Hepatocyte (in vitro differentiated cells): Measurements from ENCODE around the gene PAK1IP1. TPM values are rescaled to one million over a fixed set of nuclear protein-coding genes. Genes with fewer than 3 reads are reported as not detected.

ENCODE experiments used
- DNase-seq: peaks from one replicate; pipeline ENCODE4 v3.0.0-alpha.2; 2016; ENCODE audit warnings: low spot score
- H2AFZ ChIP-seq: fragments of 200-600 bp; sonication (generic); 2 replicates; pipeline ENCODE4 v1.6.0; 2016; ENCODE audit warnings: antibody characterized with exemption, mild to moderate bottlenecking
- H3K27ac ChIP-seq: fragments of 200-600 bp; sonication (generic); 2 replicates; pipeline ENCODE4 v1.5.1; 2016; ENCODE audit warnings: mild to moderate bottlenecking
- H3K27me3 ChIP-seq: fragments of 200-600 bp; sonication (generic); 2 replicates; pipeline ENCODE4 v1.6.1; 2016
- H3K36me3 ChIP-seq: fragments of 200-600 bp; sonication (generic); replicated peaks from 2 replicates; pipeline ENCODE4 v1.5.1; 2016; ENCODE audit warnings: low read depth; ENCODE audit not compliant: insufficient read depth
- H3K4me1 ChIP-seq: fragments of 200-600 bp; sonication (generic); 2 replicates; pipeline ENCODE4 v1.5.1; 2016; ENCODE audit warnings: mild to moderate bottlenecking, moderate library complexity; ENCODE audit not compliant: insufficient read depth
- H3K4me2 ChIP-seq: fragments of 200-600 bp; sonication (generic); 2 replicates; pipeline ENCODE4 v1.6.0; 2016
- H3K4me3 ChIP-seq: fragments of 200-600 bp; sonication (generic); 2 replicates; pipeline ENCODE4 v1.5.1; 2016; ENCODE audit warnings: mild to moderate bottlenecking
- H3K79me2 ChIP-seq: fragments of 200-600 bp; sonication (generic); 2 replicates; pipeline ENCODE4 v1.6.0; 2017; ENCODE audit warnings: mild to moderate bottlenecking
- H3K9me2 ChIP-seq: fragments of 200-600 bp; sonication (generic); replicated peaks from 2 replicates; pipeline ENCODE4 v1.6.0; 2017; ENCODE audit warnings: mild to moderate bottlenecking; ENCODE audit not compliant: insufficient read depth
- H3K9me3 ChIP-seq: fragments of 200-600 bp; sonication (generic); 2 replicates; pipeline ENCODE4 v1.5.1; 2016; ENCODE audit warnings: low read depth, mild to moderate bottlenecking
- H4K20me1 ChIP-seq: fragments of 200-600 bp; sonication (generic); 2 replicates; pipeline ENCODE4 v1.6.0; 2016; ENCODE audit warnings: mild to moderate bottlenecking; ENCODE audit not compliant: insufficient read depth, poor library complexity, severe bottlenecking
- CTCF ChIP-seq: fragments of 200-600 bp; sonication (generic); IDR thresholded peaks from 2 replicates; pipeline ENCODE4 v1.5.1; 2016; ENCODE audit warnings: antibody characterized with exemption, mild to moderate bottlenecking; ENCODE audit not compliant: poor library complexity
- EZH2 ChIP-seq: fragments of 200-600 bp; sonication (generic); IDR thresholded peaks from 2 replicates; pipeline ENCODE4 v1.6.1; 2016; ENCODE audit warnings: antibody characterized with exemption, mild to moderate bottlenecking, borderline replicate concordance
- EZH2phosphoT487 ChIP-seq: fragments of 200-600 bp; sonication (generic); IDR thresholded peaks from one replicate; pipeline ENCODE4 v1.6.1; 2018; ENCODE audit warnings: antibody characterized with exemption, mild to moderate bottlenecking, low read depth, moderate library complexity; ENCODE audit not compliant: unreplicated experiment, severe bottlenecking
- WGBS: methylation state at CpG from one replicate; pipeline ENCODE4 v1.1.6; 2016; ENCODE audit warnings: low lambda C conversion rate; ENCODE audit errors: missing lambda C conversion rate; 5-methylcytosine and 5-hydroxymethylcytosine counted together
- polyA plus RNA-seq: library from polyadenylated mRNA; unstranded; fragments of >200 nt; fragmentation: Nextera tagmentation; extraction: Ambion mirVana; gene quantifications from 2 replicates; pipeline ENCODE4 v1.2.1, GENCODE V29; 2016
- total RNA-seq: library from RNA; depleted of rRNA; stranded (reverse); fragments of >200 nt; gene quantifications from 2 replicates; pipeline ENCODE4 v1.2.3, GENCODE V29; 2014

Gene PAK1IP1, protein sequence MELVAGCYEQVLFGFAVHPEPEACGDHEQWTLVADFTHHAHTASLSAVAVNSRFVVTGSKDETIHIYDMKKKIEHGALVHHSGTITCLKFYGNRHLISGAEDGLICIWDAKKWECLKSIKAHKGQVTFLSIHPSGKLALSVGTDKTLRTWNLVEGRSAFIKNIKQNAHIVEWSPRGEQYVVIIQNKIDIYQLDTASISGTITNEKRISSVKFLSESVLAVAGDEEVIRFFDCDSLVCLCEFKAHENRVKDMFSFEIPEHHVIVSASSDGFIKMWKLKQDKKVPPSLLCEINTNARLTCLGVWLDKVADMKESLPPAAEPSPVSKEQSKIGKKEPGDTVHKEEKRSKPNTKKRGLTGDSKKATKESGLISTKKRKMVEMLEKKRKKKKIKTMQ
- total RNA-seq (14.0 and 16.0 TPM in 2 replicates), polyA plus RNA-seq (14.3 and 15.7 TPM in 2 replicates)

DNA sequence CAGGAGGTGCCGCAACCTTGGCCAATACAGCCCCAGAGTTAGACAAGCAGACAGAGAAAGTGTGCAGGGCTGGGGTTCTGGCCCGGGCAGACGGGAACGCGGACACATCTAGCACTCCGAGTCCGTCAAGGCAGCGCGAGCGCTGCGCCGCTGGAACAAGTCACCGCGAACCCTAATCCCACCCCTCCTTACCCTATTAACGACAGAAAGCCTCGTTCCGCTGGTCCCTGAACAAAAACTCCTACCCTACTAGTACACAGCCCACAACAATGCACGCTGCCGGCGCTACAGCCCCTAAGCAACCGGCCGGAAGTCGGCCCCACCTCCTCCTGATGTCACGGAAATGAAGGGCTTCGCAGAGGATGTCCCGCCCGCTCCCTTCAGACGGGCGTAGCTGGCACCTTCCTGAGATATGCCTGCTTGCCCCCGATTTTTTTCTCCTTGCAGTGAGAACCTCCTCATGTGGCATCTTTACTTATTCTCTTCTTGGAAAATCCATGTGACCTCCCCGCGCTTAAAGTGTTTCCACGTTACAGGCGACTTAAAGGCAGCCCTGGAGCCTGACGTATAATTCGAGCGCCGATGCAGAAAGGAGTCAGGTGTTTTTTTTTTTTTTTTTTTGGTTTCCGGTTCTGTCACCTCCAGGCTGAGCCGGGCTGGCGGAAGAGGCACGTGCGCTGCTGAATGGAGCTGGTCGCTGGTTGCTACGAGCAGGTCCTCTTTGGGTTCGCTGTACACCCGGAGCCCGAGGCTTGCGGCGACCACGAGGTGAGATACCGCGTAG is at the start of gene PAK1IP1, which contains the start of gene C6orf52:
Gene PAK1IP1 (plus strand): TSS at position 671 of the 784 bp plus-strand sequence. CDS start 14 bp downstream, at position 685.
Gene C6orf52 (minus strand): TSS at position 315 of the 784 bp plus-strand sequence. CDS start 7,066 bp downstream, outside the sequence.
- 1% methylated on average over 53 of the region's 53 CpGs for WGBS
- no peaks in the 10 kb centered on the region for H3K9me3 ChIP-seq
- peak within 1 kb of the TSS; percentile 79 for H2AFZ ChIP-seq
- DNase-seq: peak; percentile 95
- peak within 1 kb of the TSS; percentile 91 for H3K4me2 ChIP-seq
- no peaks in the 10 kb centered on the region for H3K9me2 ChIP-seq
- peak within 1 kb of the TSS; percentile 90 for H3K27ac ChIP-seq
- H3K79me2 ChIP-seq: peaks cover 56% of the 10 kb centered on the region
- peaks cover 39% of the 10 kb centered on the region for H3K4me1 ChIP-seq
- TF ChIP-seq EZH2phosphoT487 (no peak), CTCF (no peak), EZH2 (no peak)
- no peaks in the 10 kb centered on the region for H4K20me1 ChIP-seq
- H3K36me3 ChIP-seq: no peaks in the 10 kb centered on the region
- H3K4me3 ChIP-seq: peak within 1 kb of the TSS; percentile 93
- no peaks in the 10 kb centered on the region for H3K27me3 ChIP-seq

DNA sequence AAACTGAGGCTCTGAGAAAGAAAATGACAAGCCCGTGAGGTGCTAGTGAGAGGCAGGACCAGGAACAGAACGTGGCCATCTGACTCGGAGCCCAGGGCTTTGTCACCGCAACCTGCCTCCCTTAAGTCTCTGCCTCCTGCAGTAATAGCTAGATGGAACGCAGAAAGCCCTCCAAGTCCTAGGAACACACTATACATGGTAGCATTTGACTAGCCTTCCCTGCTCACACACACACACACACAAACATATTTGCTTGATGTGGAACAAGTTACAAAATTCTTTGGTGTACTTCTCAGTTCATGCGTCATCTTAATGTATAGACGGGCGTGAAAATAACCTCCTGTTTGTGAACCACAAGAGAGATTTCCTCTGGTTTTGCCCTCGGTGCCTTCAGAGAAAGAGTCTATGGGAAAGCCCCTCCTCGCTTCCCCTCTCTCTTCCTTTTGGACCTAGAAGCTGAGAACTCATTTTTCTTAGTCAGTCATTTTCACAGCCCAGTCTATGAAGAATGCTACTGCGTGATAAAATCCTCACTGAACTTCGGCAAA is 39.2 kb upstream of the PAK1IP1 start:
- DNase-seq: no peak
- TF ChIP-seq CTCF (no peak), EZH2 (no peak), EZH2phosphoT487 (no peak)
- Histone ChIP-seq H3K9me3 (no peaks in the 10 kb centered on the region), H3K4me2 (no peak overlapping the region), H2AFZ (no peak overlapping the region), H3K79me2 (no peaks in the 10 kb centered on the region), H3K4me3 (no peak overlapping the region), H3K4me1 (no peaks in the 10 kb centered on the region), H3K9me2 (no peaks in the 10 kb centered on the region), H3K27ac (no peak overlapping the region), H3K27me3 (no peaks in the 10 kb centered on the region), H3K36me3 (no peaks in the 10 kb centered on the region), H4K20me1 (no peaks in the 10 kb centered on the region)
- WGBS: 92% methylated on average over 12 of the region's 12 CpGs

DNA sequence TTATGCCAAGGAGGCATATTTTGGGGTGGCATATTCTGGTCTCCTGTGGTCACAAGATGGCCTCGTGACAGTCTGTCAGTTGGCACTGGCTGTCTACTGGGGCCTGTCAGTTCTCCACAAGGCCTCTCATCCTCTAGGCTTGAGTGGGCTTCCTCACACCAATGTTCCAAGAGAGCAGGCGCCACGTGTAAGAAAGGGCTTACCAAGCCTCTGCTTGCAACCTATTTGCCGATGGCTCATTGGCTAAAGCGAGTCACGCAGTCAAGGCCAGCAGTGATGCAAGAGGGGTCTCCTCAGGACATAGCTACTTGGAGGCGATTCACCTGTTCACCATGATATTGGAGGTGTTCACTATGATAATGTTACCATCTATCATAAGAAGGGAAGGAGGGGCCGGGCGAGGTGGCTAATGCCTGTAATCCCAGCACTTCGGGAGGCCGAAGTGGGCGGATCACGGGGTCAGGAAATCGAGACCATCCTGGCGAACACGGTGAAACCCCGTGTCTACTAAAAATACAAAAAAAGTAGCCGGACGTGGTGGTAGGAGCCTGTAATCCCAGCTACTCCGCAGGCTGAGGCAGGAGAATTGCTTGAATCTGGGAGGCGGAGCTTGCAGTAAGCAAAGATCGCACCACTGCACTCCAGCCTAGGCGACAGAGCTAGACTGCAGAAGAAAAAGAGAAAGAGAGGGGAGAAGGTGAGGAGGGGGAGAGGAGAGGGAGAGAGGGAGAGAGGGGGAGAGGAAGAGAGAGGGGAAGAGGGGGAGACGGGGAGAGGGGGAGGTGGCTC is 35.7 kb upstream of the PAK1IP1 start:
- H3K4me2 ChIP-seq: peak overlapping the region; percentile 83
- H2AFZ ChIP-seq: peak overlapping the region; percentile 78

More for the DNA sequence above, 35.7 kb upstream of the PAK1IP1 start:
- Histone ChIP-seq H3K36me3 (no peaks in the 10 kb centered on the region), H3K27me3 (no peaks in the 10 kb centered on the region), H3K9me2 (no peaks in the 10 kb centered on the region), H3K27ac (peak overlapping the region; percentile 82), H3K4me1 (no peaks in the 10 kb centered on the region), H3K9me3 (no peaks in the 10 kb centered on the region), H4K20me1 (no peaks in the 10 kb centered on the region), H3K4me3 (peak overlapping the region; percentile 29), H3K79me2 (no peaks in the 10 kb centered on the region)
- DNase-seq: peak; percentile 9
- WGBS: 65% methylated on average over 22 of the region's 24 CpGs
- TF ChIP-seq EZH2phosphoT487: no peak
- TF ChIP-seq EZH2: no peak
- TF ChIP-seq CTCF: no peak
